ENCODE results near the gene HSPB3.

DNA sequence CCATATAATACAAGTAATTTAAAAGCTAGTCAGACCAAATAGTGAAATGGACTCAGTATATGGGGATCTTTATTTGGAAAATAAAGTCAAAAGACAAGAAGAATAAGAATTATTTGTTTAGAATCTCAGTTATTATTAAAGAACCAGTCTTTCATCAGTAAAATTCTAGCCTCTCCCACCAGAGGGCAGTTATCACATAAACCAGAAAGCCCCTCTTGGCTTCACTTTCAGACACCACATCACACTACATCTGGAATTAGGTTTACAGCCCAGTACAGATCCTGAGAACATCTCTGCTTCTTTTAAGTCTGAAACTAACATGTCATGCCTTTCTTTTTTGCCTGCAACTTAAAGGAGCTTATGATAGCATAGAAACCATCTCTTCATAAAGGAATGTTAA is 12.2 kb upstream of the HSPB3 start:
- TF ChIP-seq, protein P1, sequence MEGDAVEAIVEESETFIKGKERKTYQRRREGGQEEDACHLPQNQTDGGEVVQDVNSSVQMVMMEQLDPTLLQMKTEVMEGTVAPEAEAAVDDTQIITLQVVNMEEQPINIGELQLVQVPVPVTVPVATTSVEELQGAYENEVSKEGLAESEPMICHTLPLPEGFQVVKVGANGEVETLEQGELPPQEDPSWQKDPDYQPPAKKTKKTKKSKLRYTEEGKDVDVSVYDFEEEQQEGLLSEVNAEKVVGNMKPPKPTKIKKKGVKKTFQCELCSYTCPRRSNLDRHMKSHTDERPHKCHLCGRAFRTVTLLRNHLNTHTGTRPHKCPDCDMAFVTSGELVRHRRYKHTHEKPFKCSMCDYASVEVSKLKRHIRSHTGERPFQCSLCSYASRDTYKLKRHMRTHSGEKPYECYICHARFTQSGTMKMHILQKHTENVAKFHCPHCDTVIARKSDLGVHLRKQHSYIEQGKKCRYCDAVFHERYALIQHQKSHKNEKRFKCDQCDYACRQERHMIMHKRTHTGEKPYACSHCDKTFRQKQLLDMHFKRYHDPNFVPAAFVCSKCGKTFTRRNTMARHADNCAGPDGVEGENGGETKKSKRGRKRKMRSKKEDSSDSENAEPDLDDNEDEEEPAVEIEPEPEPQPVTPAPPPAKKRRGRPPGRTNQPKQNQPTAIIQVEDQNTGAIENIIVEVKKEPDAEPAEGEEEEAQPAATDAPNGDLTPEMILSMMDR (IDR thresholded peaks at IDR 0.05) = peak; percentile 14 to 54 (median 39)
- TF ChIP-seq POLR2A (IDR thresholded peaks at IDR 0.05) = no peak

All from ovary (tissue), 3 donors.